HL-60 (cell line): ENCODE results near the gene SBK2.

Source experiments
- POLR2AphosphoS5 ChIP-seq: IDR thresholded peaks from 2 replicates; pipeline ENCODE4 v1.6.1; 2012; ENCODE audit warnings: low read depth
- TF ChIP-seq, protein P1 (sequence below): IDR thresholded peaks from one replicate; pipeline ENCODE4 v1.5.1; 2011; ENCODE audit warnings: low read length, control low read depth, inconsistent platforms; ENCODE audit not compliant: insufficient read depth

DNA sequence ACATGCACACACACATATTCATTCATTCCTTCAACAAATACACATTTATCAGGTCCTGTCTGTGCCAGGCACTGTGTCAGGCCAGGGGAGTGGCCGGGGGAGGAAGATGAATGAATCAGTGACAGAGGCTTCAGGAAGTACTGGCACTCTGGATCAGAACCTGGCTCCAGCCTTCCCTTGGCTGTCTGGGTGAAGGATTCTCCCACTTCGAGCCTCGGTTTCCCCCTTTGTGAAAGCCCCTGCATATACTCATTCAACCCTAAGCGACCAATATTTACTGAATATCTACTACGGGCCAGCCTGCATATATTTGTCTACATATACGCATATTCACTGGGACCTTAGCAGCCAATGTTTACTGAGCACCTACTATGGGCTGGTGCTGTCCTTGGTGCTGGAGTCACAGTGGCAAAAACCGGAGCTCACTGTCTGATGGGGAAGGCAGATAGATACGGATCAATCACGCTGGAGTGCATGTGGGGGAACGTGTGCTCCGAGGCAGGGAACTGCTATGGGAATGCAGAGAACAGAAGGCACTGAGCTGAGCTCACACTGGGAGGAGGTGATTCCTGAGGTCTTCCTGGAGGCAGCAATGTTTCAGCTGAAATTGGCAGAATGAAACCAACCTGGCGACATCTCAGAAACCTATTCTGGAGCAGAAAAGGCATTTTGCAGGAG lies 44.4 kb upstream of the SBK2 start:
- TF ChIP-seq, protein P1, sequence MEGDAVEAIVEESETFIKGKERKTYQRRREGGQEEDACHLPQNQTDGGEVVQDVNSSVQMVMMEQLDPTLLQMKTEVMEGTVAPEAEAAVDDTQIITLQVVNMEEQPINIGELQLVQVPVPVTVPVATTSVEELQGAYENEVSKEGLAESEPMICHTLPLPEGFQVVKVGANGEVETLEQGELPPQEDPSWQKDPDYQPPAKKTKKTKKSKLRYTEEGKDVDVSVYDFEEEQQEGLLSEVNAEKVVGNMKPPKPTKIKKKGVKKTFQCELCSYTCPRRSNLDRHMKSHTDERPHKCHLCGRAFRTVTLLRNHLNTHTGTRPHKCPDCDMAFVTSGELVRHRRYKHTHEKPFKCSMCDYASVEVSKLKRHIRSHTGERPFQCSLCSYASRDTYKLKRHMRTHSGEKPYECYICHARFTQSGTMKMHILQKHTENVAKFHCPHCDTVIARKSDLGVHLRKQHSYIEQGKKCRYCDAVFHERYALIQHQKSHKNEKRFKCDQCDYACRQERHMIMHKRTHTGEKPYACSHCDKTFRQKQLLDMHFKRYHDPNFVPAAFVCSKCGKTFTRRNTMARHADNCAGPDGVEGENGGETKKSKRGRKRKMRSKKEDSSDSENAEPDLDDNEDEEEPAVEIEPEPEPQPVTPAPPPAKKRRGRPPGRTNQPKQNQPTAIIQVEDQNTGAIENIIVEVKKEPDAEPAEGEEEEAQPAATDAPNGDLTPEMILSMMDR: no peak
- TF ChIP-seq POLR2AphosphoS5: no peak
